ENCODE data around the gene KLHL22.

KLHL22 gene

DNA sequence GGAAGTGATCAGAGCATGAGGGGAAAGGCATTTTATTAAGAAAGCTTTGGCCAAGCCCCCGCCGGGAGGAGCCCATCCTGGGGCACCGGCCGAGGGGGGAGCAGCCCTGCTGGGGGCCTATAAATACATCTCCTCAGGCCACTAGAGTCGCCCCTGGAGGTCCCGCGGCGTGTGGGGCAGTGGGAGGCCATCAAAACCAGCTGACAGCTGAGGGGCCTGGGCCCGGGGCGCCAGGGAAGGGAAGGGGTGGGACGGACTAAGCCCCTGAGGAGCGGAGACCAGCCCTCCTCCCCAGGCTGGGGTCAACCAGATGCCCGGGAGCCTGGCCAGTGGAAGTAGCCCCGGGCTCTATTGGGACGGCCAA lies 71.0 kb downstream of the KLHL22 start:
- Histone ChIP-seq H3K4me1 (no peaks in the 10 kb centered on the region), H3K27ac (no peak overlapping the region), H3K36me3 (ENCODE audit: control insufficient read depth, insufficient read depth, low read length) (no peaks in the 10 kb centered on the region), H2AFZ (no peak overlapping the region), H3K27me3 (ENCODE audit: control insufficient read depth, insufficient read depth, low read length) (peaks cover 10% of the 10 kb centered on the region), H3K4me2 (ENCODE audit: low read length) (no peak overlapping the region), H3K79me2 (no peaks in the 10 kb centered on the region), H3K9me3 (ENCODE audit: control insufficient read depth, low read length) (no peaks in the 10 kb centered on the region), H3K4me3 (ENCODE audit: low read depth, low read length) (no peak overlapping the region), H3K9ac (no peak overlapping the region)
- TF ChIP-seq, protein P1, sequence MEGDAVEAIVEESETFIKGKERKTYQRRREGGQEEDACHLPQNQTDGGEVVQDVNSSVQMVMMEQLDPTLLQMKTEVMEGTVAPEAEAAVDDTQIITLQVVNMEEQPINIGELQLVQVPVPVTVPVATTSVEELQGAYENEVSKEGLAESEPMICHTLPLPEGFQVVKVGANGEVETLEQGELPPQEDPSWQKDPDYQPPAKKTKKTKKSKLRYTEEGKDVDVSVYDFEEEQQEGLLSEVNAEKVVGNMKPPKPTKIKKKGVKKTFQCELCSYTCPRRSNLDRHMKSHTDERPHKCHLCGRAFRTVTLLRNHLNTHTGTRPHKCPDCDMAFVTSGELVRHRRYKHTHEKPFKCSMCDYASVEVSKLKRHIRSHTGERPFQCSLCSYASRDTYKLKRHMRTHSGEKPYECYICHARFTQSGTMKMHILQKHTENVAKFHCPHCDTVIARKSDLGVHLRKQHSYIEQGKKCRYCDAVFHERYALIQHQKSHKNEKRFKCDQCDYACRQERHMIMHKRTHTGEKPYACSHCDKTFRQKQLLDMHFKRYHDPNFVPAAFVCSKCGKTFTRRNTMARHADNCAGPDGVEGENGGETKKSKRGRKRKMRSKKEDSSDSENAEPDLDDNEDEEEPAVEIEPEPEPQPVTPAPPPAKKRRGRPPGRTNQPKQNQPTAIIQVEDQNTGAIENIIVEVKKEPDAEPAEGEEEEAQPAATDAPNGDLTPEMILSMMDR (IDR thresholded peaks at IDR 0.05) = no peak

DNA sequence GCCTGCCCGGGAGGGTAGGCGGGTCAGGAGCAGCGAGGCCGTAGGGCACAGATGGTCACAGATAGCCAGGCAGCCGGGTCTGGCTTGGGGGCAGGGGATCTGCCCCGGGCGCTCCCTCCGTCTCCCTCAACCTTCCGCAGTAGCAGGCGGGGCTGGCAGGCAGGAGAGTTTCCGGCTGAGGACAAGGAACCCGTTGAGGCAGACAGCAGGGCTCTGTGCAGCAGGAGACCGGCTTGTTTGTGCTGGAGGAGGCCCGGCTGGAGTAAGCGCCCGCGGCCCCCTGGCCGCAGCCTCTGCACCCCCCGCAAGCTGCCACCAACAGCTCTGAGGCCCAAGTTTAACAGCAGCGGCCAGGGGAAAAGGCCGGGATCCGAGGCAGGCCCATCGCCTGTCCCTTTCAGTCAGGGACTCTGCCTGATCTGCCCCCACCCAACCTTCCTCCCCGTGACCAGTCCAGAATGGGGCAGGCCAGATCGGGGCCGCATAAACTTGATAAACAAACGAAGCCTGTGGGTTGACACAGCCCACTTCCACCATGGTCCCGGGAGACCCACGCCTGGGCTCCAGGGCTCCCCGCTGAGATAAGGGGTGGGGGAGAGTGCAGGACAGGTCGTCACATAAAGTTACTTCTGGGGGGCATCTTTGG lies 71.6 kb downstream of the KLHL22 start:
- Histone ChIP-seq H3K27me3 (ENCODE audit: control insufficient read depth, insufficient read depth, low read length) (peaks cover 10% of the 10 kb centered on the region), H3K4me3 (ENCODE audit: low read depth, low read length) (no peak overlapping the region), H2AFZ (no peak overlapping the region), H3K4me1 (no peaks in the 10 kb centered on the region), H3K9me3 (ENCODE audit: control insufficient read depth, low read length) (no peaks in the 10 kb centered on the region), H3K4me2 (ENCODE audit: low read length) (no peak overlapping the region), H3K9ac (no peak overlapping the region), H3K27ac (no peak overlapping the region), H3K36me3 (ENCODE audit: control insufficient read depth, insufficient read depth, low read length) (no peaks in the 10 kb centered on the region), H3K79me2 (no peaks in the 10 kb centered on the region)
- TF ChIP-seq, protein P1 (IDR thresholded peaks at IDR 0.05) = no peak

DNA sequence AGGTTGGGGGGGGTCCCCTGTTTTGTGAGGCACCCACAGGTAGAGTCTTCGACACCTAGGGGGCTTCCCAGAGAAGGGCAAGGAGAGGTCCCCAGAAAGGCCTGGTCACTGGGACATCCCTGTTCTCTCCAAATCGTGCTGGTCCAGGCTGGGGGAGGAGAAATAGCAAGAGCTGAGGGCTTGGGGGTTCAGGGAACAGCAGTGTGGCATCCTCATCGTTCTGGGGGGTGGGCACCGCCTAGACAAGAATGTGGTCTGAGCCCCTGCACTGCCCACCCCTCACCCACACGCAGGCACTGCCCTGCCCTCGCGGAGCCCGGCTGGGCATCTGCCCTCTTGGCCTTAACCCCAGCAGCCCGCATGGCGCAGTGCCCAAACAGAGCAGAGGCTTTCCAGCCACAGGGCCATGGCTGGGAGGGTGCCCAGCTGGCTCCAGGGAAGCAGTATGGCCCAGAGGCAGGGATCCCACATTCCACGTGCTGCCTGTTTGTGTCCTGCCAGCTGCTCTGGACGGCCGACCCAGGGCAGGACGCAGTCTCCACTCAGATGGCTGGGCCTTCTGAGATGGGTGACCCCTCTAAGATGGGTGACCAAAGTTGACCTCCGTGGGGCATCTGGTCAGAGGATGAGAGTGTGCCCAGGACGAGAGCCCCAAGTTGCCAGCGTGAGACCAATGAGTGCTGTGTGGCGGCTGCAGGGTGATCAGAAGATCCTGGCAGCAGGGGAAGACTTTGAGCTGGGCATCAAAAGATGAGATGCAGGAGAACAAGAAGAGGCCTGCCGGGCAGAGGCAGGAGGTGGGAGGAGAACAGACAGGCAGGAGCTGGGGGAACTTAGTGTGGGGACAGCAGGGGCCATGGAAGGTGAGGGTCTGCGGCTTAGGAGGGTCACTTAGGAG lies 72.3 kb downstream of the KLHL22 start:
- Histone ChIP-seq H3K9ac (no peak overlapping the region), H3K4me1 (no peaks in the 10 kb centered on the region), H3K36me3 (ENCODE audit: control insufficient read depth, insufficient read depth, low read length) (no peaks in the 10 kb centered on the region), H3K9me3 (ENCODE audit: control insufficient read depth, low read length) (no peaks in the 10 kb centered on the region), H3K27ac (no peak overlapping the region), H3K4me3 (ENCODE audit: low read depth, low read length) (no peak overlapping the region), H3K27me3 (ENCODE audit: control insufficient read depth, insufficient read depth, low read length) (peaks cover 10% of the 10 kb centered on the region), H3K79me2 (no peaks in the 10 kb centered on the region), H2AFZ (no peak overlapping the region), H3K4me2 (ENCODE audit: low read length) (no peak overlapping the region)
- TF ChIP-seq, protein P1 (IDR thresholded peaks at IDR 0.05) = no peak

DNA sequence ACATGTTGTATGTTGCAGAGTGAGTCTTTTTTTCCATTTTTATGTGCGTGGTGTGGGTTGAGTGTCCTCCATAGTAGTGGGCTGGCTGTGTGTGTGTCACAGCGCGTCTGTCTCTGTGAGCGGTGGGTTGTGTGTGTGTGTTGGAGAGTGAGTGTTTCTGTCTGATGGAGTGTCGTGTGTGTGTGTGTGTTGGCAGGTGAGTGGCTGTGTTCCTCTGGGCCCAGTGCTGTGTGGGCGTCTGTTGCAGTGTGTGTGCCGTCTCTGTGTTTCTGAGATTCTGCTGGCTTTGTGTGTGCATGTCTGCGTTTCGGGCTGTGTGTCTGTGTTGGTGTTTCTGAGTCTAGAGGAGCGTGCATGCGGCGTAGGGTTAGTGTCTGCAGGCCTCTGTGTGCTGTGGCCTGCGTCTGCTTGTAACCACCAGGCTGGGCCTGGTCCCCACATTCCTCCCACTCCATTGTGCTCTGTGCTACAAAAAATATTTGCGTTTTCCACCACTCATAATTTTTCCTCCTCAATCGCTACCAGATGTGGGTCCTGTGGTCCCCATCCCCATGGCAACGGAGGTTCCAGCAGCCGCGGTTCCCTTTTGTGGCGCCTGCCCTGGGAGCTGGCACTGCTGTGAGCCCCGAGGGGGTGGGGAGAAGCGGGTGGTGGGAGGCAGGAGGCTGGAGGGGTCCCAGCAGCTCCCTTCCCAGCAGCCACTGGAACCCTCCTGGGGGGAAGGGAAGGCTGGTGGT lies 73.2 kb downstream of the KLHL22 start:
- Histone ChIP-seq H3K4me3 (ENCODE audit: low read depth, low read length) (no peak overlapping the region), H3K9me3 (ENCODE audit: control insufficient read depth, low read length) (no peaks in the 10 kb centered on the region), H3K9ac (no peak overlapping the region), H3K79me2 (no peaks in the 10 kb centered on the region), H3K4me1 (no peaks in the 10 kb centered on the region), H3K27me3 (ENCODE audit: control insufficient read depth, insufficient read depth, low read length) (peaks cover 10% of the 10 kb centered on the region), H3K36me3 (ENCODE audit: control insufficient read depth, insufficient read depth, low read length) (no peaks in the 10 kb centered on the region), H2AFZ (no peak overlapping the region), H3K27ac (no peak overlapping the region), H3K4me2 (ENCODE audit: low read length) (no peak overlapping the region)
- TF ChIP-seq, protein P1 (IDR thresholded peaks at IDR 0.05) = no peak
